Caco-2 (cell line): ENCODE data around the gene MYO1E. TPM values are rescaled to one million over a fixed set of nuclear protein-coding genes. Genes with fewer than 3 reads are reported as not detected.
A peak's percentile ranks its signal among the peaks of the same experiment; 100 is the strongest.

Experiments
- BruUV-seq: library from RNA; stranded (reverse); fragments of 400-500 nt; replicated peaks from 2 replicates; lab custom pipeline; 2021; lab: Mats Ljungman, UMichigan
- CTCF ChIA-PET: fragments of 300-600 bp; sonication (Branson Sonifier 250); formaldehyde crosslinking; loops from one replicate; lab custom pipeline; 2022; ENCODE audit warnings: antibody characterized with exemption; lab: Charles Lee
- POLR2A ChIA-PET: fragments of 300-600 bp; sonication (Branson Sonifier 250); formaldehyde crosslinking; loops from one replicate; lab custom pipeline; 2022; ENCODE audit warnings: antibody characterized with exemption; lab: Charles Lee
- DNase-seq, 2 experiments: peaks; one replicate each; pipeline versions ENCODE4 v3.0.0 to v3.0.0-alpha.2; 2020 to 2022
- H3K27me3 ChIP-seq: replicated peaks from 2 replicates; pipeline ENCODE4 v1.6.0; 2011; ENCODE audit warnings: low read length; ENCODE audit not compliant: control insufficient read depth, insufficient read depth
- H3K36me3 ChIP-seq: 2 replicates; pipeline ENCODE4 v1.5.1; 2011; ENCODE audit warnings: low read length; ENCODE audit not compliant: control insufficient read depth, insufficient read depth
- H3K4me1 ChIP-seq: fragments of 250-450 bp; sonication (Bioruptor Pico); 2 replicates; pipeline ENCODE4 v1.5.1; 2020; ENCODE audit warnings: mild to moderate bottlenecking
- H3K4me3 ChIP-seq: 2 replicates; pipeline ENCODE4 v1.5.1; 2011; ENCODE audit warnings: low read depth, mild to moderate bottlenecking, control low read depth, low read length
- H3K9me3 ChIP-seq: fragments of 250-450 bp; sonication (Bioruptor Pico); 2 replicates; pipeline ENCODE4 v1.5.1; 2020; ENCODE audit warnings: mild to moderate bottlenecking, moderate library complexity
- H3K27ac Mint-ChIP-seq: one replicate; pipeline ENCODE4 v1.8.0; 2022; ENCODE audit warnings: mixed read lengths; ENCODE audit not compliant: unreplicated experiment
- H3K27me3 Mint-ChIP-seq: one replicate; pipeline ENCODE4 v1.8.0; 2022; ENCODE audit warnings: mixed read lengths; ENCODE audit not compliant: insufficient read depth, unreplicated experiment
- H3K36me3 Mint-ChIP-seq: one replicate; pipeline ENCODE4 v1.8.0; 2022; ENCODE audit warnings: mild to moderate bottlenecking, mixed read lengths; ENCODE audit not compliant: insufficient read depth, unreplicated experiment
- H3K4me1 Mint-ChIP-seq: one replicate; pipeline ENCODE4 v1.8.0; 2022; ENCODE audit warnings: low read depth, mixed read lengths; ENCODE audit not compliant: unreplicated experiment
- H3K4me3 Mint-ChIP-seq: one replicate; pipeline ENCODE4 v1.8.0; 2022; ENCODE audit warnings: mild to moderate bottlenecking, moderate library complexity, mixed read lengths; ENCODE audit not compliant: unreplicated experiment
- H3K9me3 Mint-ChIP-seq: one replicate; pipeline ENCODE4 v1.8.0; 2022; ENCODE audit warnings: mixed read lengths; ENCODE audit not compliant: unreplicated experiment
- CTCF ChIP-seq, 2 experiments: fragments of 200-600 bp in 1 of 2; IDR thresholded peaks; 1 replicate in 1 of 2; 2 replicates in 1 of 2; pipeline versions ENCODE4 v1.5.1 to v1.8.0; 2011 to 2022; ENCODE audit warnings: antibody characterized with exemption in 1 of 2, control low read depth in 1 of 2, inconsistent platforms in 1 of 2, low read depth in 1 of 2, low read length in 1 of 2, mild to moderate bottlenecking in 1 of 2, moderate library complexity in 1 of 2; ENCODE audit not compliant: insufficient read depth in 1 of 2, severe bottlenecking in 1 of 2, unreplicated experiment in 1 of 2
- intact Hi-C: fragments of 100-400 bp; cut with micrococcal nuclease; formaldehyde crosslinking; loops from one replicate; pipeline ENCODE4 v1.10.0; 2022; ENCODE audit not compliant: unreplicated experiment
- total RNA-seq: library from RNA; stranded (reverse); gene quantifications from 2 replicates; pipeline ENCODE4 v1.2.3, GENCODE V29; 2022

MYO1E gene
- total RNA-seq, 1 experiment from 2014 or later = 187 TPM

- Histone ChIP-seq H3K4me1 (peaks cover 8% of the 10 kb centered on the region), H3K4me3 (no peak overlapping the region), H3K36me3 (no peaks in the 10 kb centered on the region; the same call in 1 of the 2 replicates), H3K9me3 (no peaks in the 10 kb centered on the region), H3K27me3 (no peaks in the 10 kb centered on the region)
- intact Hi-C loops = no loop called here
- ChIA-PET POLR2A (no interaction called here), CTCF (no interaction called here)
- Mint-ChIP-seq H3K27me3 (no peaks in the 10 kb centered on the region), H3K4me3 (no peak overlapping the region), H3K27ac (peak overlapping the region; percentile 75), H3K36me3 (peaks cover 10% of the 10 kb centered on the region), H3K4me1 (peaks cover 24% of the 10 kb centered on the region), H3K9me3 (no peaks in the 10 kb centered on the region)
- no peak for TF ChIP-seq CTCF (IDR thresholded peaks at IDR 0.05; ENCODE audit: insufficient read depth in 1 of 2, low read depth in 1 of 2, low read length in 1 of 2, severe bottlenecking in 1 of 2, unreplicated experiment in 1 of 2)
- no TSS peak for BruUV-seq
- DNase-seq = no peak
Observed at GRCh38 chr15:59350421-59350732, 22.3 kb downstream of the MYO1E start.

- no peaks in the 10 kb centered on the region for H3K27me3 Mint-ChIP-seq
- Histone ChIP-seq H3K36me3 (no peaks in the 10 kb centered on the region; the same call in 1 of the 2 replicates), H3K27me3 (no peaks in the 10 kb centered on the region), H3K4me3 (no peak overlapping the region), H3K9me3 (no peaks in the 10 kb centered on the region), H3K4me1 (peaks cover 8% of the 10 kb centered on the region)
- peak overlapping the region; percentile 75 for H3K27ac Mint-ChIP-seq
- H3K4me3 Mint-ChIP-seq = no peak overlapping the region
- intact Hi-C loops = no loop called here
- H3K4me1 Mint-ChIP-seq = peaks cover 19% of the 10 kb centered on the region
- TF ChIP-seq CTCF (IDR thresholded peaks at IDR 0.05; ENCODE audit: insufficient read depth in 1 of 2, low read depth in 1 of 2, low read length in 1 of 2, severe bottlenecking in 1 of 2, unreplicated experiment in 1 of 2) = no peak
- ChIA-PET CTCF (no interaction called here), POLR2A (no interaction called here)
- peaks cover 10% of the 10 kb centered on the region for H3K36me3 Mint-ChIP-seq
- DNase-seq = no peak
- no peaks in the 10 kb centered on the region for H3K9me3 Mint-ChIP-seq
- BruUV-seq = no TSS peak
Observed at GRCh38 chr15:59349680-59350420, 22.8 kb downstream of the MYO1E start.

GRCh38 chr15:59347915-59348314 lies 24.8 kb downstream of the MYO1E start:
- no peak for TF ChIP-seq CTCF (IDR thresholded peaks at IDR 0.05; ENCODE audit: insufficient read depth in 1 of 2, low read depth in 1 of 2, low read length in 1 of 2, severe bottlenecking in 1 of 2, unreplicated experiment in 1 of 2)
- Mint-ChIP-seq H3K27me3 (no peaks in the 10 kb centered on the region), H3K4me1 (peaks cover 25% of the 10 kb centered on the region), H3K27ac (no peak overlapping the region), H3K4me3 (no peak overlapping the region), H3K9me3 (no peaks in the 10 kb centered on the region), H3K36me3 (peaks cover 16% of the 10 kb centered on the region)
- Histone ChIP-seq H3K27me3 (no peaks in the 10 kb centered on the region), H3K9me3 (no peaks in the 10 kb centered on the region), H3K36me3 (no peaks in the 10 kb centered on the region; the same call in 1 of the 2 replicates), H3K4me3 (no peak overlapping the region), H3K4me1 (peaks cover 8% of the 10 kb centered on the region)
- intact Hi-C loops = no loop called here
- no TSS peak for BruUV-seq
- ChIA-PET POLR2A (no interaction called here), CTCF (no interaction called here)
- DNase-seq = no peak
